ENCODE measurements around the gene VOPP1. TPM values are rescaled to one million over a fixed set of nuclear protein-coding genes. Genes with fewer than 3 reads are reported as not detected.
"Not testable (repeated sequence)": the region's sequence is repeated elsewhere in the genome, so short reads cannot be mapped to it uniquely, and the experiment has no call there.

VOPP1 gene, protein sequence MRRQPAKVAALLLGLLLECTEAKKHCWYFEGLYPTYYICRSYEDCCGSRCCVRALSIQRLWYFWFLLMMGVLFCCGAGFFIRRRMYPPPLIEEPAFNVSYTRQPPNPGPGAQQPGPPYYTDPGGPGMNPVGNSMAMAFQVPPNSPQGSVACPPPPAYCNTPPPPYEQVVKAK
- total RNA-seq = 21.8 TPM
- long read RNA-seq, transcript VOPP1-201 (5 exons, 2,962 nt) = major isoform, 67 of 91 reads
- long read RNA-seq, partial matches to known transcripts = 2 of 91 reads
- long read RNA-seq, other reads (novel, unspliced or antisense) = 22 of 91 reads

DNA sequence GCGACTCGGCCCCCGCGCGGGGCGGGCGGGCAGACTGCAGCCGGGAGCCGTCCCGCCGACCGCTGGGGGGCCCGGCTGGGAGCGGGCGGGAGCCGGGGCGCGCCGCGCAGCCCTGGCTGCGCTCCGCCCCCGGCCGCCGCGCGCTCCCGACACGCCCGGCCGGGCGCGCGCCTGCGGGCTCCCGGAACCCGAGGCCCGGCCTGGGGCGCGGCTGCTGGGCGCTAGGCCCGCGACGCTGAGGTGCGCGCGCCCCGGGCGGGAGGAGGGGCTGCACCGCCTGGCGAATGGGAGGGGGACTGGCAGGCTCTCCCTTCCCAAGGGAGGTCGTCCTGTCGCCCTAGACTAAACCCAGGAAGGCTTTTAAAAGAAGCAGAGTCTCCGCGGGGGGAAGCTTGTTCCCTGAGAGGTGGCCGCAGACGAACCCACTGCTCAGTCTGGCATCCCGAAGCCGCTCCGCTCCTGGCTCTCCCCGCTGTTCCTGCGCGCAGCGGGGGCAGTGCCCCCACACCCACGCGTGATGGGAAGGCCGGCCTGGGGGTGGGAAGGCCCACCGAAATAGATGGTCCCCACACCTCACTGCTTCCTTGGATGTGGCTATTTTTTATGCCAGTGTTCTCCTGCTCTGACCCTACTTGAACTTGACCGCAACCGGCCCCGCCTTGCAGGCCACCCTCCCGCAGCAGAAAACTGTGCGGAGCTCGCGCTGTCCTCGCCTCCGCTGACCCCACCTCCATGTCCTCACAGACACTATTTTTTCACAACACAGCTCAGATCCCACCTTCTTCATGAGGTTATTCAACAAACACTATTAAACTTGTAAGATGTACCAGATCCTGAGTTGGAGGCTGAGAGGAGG is at the start of gene VOPP1:
Gene VOPP1 (minus strand): TSS at position 125 of the 856 bp plus-strand sequence. CDS start 178 bp downstream, outside the sequence.
- peak; percentile 89 for ATAC-seq (ENCODE audit: poor library complexity)
- DNase-seq = peak; percentile 77
- intact Hi-C loops (cut with DNase I) = no loop called here

DNA sequence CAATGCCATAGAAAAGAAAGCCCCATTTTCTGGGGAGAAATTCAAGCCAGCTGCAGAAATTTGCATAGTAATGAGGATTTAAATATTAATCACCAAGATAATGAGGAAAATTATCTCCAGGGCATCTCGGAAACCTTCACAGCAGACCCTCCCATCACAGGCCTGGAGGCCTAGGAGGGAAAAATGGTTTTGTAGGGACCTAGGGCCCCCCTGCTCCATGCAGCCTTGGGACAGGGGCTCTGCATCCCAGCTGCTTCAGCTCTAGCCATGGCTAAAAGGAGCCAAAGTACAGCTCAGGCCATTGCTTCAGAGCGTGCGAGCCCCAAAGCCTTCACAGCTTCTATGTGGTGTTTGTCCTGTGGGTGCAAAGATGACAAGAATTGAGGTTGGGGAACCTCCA is 46.6 kb upstream of the VOPP1 start:
- no peak for ATAC-seq (ENCODE audit: poor library complexity)
- DNase-seq = no peak
- intact Hi-C loops (cut with DNase I) = no loop called here

DNA sequence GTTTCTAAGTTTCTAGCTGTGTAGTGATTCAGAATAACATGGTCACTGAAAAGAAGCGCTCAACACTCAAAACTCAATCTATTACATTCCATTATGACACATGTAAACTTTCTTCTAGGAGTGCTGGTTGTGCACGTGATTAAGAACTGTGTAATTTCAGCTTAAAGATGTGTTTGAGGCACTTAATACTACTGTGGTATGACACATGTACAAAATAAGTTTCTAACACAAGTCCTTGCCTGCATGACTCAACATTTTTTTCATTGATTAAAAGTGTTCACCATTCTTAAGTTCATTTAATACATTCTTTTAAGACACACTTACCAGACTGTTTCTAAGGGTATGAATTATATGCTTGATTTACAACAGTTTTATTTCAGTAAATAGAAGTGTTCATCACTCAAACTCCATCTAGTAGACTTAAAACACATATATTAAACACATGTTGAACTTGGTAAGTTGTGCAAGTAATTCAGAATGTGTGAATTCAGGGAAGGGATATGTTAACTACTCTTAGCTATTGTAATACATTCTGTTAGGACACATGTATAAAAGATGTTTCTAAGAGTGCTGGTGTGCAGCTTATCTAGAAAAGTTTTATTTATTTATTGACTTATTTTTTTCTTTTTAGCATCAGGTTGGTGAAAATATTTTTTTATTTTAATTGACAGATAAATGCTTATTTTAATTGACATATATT is 42.2 kb upstream of the VOPP1 start:
- DNase-seq; intact Hi-C loops (cut with DNase I); ATAC-seq (ENCODE audit: poor library complexity): not testable (repeated sequence)

DNA sequence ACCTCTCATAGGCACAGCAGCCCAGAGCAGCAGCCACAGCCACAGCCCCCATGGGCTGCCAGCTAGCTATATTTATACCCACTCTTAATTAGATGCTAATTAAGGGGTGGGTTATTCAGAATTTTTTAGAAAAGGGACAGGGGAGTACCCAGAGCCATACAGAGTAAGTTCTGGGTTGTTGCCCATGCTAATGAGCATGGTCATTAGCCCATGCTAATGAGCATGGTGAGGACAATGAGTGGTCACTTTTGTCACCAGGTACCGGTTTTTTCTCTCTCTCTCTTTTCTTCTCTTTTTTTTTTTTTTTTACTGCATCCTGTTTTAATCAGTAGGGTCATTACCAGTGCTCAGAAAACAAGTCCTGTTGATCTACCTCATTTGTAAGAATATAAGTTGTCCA is 37.4 kb upstream of the VOPP1 start:
- ATAC-seq (ENCODE audit: poor library complexity); DNase-seq; intact Hi-C loops (cut with DNase I): not testable (repeated sequence)

DNA sequence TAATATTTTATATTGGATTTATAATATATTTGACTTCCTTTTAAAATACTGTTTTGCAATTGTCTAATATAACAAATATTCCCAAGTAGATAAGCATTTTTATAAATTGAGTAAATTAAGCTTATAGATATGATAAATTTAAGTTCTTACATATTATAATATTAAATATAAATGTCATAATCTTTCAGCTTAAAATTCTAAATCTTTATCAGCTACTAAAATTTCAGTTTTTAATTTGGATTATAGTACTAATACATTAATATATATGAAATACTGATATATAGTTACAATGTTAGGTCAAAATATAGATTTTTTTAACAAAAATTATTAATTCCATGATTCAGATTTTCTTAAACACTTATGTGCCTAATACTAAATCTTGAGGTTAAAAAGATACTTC is 33.4 kb upstream of the VOPP1 start:
- DNase-seq; ATAC-seq (ENCODE audit: poor library complexity); intact Hi-C loops (cut with DNase I): not testable (repeated sequence)

DNA sequence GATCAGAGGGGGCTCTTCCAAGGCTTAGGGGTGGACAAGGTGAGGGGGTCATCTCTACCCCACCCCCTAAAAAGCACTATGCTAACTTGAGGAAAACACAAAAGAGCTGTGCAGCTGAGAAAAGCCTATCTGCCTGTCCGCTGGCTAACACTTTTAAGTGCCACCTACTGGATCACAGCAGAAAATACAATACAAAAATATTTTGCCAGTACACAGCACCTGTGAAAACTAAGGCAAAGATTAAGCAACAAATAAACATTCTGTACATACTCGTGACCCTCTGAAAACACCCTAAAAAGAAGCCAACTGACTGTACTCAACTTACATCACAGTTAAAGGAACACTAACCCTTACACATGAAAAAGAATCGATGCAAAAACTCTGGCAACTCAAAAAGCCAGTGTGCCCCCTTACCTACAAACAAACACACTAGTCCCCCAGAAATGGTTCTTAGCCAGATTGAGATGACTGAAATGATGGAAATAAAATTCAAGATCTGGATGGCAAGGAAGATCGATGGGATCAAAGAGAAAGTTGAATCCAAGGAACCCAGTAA is 25.7 kb upstream of the VOPP1 start:
- ATAC-seq (ENCODE audit: poor library complexity) = peak; percentile 64
- intact Hi-C loops (cut with DNase I) = loop anchor here (10.0 kb wide), 1 partner anchor 313 kb away; no protein-coding TSS in a partner anchor
- not testable (repeated sequence) for DNase-seq

DNA sequence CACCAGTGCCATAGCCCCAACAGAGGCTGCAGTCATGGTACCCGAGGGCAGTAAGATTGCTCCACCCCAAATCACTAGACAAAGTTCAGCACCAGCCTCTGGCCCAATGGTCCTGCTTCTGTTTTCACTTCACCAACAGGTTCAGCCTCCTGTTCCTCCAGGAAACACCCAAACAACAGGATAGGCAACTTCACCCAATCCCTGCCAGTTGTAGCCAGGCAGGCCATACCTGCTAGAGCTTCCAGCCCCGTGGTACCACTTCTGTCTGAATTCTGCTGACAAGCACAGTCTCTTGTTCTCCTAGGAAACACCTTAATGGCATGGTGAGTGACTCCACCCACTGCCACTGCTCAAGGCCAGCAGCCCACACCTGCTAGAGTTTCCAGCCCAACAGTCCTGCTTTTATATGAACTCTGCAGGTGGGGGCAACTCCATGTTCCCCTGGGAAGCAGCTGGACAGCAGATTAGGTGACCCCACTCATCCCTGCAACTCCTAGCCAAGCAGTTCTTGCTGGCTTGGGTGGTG is 25.0 kb upstream of the VOPP1 start:
- ATAC-seq (ENCODE audit: poor library complexity); DNase-seq: not testable (repeated sequence)
- intact Hi-C loops (cut with DNase I) = loop anchor here (10.0 kb wide), 1 partner anchor 312 kb away; no protein-coding TSS in a partner anchor

DNA sequence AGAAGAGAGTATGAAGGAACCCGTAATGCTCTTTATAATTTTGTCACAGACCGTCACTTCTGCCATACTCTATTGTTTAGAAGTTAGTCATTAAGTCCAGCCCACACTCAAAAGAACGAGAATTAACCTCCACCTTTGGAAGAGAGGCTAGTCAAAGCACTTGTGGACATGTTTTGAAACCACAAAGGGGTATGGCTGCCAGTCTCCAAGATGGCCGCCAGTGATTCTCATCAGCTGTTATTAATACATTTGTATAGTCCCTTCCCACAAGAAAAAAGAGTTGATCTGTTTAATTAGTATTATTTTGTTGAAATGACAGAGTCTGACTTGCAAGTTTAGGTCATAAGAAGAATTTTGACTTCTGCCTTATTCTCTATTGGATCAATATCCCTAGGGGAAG is 23.2 kb upstream of the VOPP1 start:
- intact Hi-C loops (cut with DNase I) = loop anchor here (10.0 kb wide), 1 partner anchor 311 kb away; no protein-coding TSS in a partner anchor
- ATAC-seq (ENCODE audit: poor library complexity) (no peak), DNase-seq (no peak)

DNA sequence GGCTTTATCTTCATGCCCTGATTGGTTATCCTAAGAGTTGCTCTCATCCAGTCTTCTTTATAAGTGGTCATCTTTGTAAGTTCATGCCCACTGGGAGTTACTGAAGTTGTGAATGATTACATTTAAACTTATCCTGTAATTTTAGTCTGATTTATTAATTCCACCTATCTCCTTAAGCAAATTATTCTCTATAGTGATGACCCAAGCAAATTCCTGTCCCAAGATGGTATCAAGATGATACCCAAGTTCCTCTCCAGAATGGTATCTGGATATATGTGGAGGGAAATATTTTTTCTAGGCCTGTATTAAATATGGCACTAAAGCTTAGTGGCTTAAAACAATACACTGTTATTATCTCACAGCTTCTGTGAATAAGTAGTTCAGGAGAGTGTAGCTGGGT is 22.6 kb upstream of the VOPP1 start:
- DNase-seq (no peak), ATAC-seq (ENCODE audit: poor library complexity) (no peak)
- intact Hi-C loops (cut with DNase I) = loop anchor here (5.0 to 10.0 kb wide), 2 partner anchors 158 to 310 kb away; no protein-coding TSS in a partner anchor

DNA sequence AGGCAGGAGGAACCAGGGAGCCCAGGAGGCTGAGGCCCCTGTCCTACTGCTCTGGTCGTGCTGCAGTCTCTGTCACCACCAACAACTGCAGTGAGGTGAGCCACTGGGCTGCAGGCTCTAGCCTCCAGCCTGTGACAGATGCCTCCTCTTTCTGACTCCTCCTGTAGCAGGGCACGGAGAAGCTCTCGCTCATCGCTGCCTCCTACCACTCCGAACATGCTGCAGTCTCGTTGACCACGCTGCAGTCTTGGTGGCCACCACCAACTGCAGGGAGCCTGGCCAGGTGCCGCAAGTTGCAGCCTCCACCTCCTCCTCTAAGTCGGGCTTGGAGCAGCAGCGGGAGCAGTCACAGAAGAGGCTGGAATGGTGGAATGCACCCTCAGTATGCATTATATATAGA is 22.1 kb upstream of the VOPP1 start:
- no peak for ATAC-seq (ENCODE audit: poor library complexity)
- intact Hi-C loops (cut with DNase I) = loop anchor here (5.0 to 10.0 kb wide), 2 partner anchors 157 to 310 kb away; no protein-coding TSS in a partner anchor
- no peak for DNase-seq

DNA sequence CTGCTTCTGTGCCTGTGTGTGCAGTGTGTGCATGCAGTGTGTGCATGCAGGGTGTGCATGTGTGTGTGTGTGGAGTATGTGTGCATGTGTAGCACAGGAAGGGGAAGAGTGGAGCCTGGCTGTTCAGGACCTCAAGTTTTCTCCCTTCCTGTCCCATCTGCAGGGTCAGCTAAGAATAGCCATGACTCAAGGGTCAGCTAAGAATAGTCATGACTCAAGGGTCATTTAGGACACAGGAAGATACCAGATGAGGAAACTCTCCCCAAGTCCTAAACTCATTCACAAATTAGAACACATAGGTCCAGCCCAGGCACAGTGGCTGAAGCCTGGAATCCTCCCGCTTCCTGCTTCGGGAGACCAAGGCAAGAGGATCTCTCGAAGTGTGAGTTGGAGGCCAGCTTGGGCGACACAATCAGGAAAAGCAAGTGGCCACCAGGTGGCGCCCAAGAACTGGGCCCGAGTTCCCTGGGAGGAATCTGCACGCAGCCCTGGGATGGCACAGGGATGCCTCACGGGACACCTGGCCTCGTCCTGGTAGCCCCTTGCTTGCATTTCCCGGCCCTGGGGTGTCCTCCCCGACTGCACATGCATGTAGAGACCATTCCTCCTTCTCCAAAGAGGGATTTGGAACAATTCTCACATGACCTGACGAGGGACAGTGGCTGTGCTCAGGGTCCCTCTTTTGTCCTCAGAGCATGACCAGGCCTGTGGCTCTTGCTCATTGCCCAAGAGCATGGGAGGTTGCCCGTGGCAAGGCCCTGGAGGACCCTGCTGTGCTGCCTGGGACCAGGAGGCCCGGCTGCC is 21.4 kb upstream of the VOPP1 start:
- peak; percentile 78 for DNase-seq
- ATAC-seq (ENCODE audit: poor library complexity) = peak; percentile 72
- intact Hi-C loops (cut with DNase I) = loop anchor here (5.0 to 10.0 kb wide), 2 partner anchors 156 to 309 kb away; no protein-coding TSS in a partner anchor

DNA sequence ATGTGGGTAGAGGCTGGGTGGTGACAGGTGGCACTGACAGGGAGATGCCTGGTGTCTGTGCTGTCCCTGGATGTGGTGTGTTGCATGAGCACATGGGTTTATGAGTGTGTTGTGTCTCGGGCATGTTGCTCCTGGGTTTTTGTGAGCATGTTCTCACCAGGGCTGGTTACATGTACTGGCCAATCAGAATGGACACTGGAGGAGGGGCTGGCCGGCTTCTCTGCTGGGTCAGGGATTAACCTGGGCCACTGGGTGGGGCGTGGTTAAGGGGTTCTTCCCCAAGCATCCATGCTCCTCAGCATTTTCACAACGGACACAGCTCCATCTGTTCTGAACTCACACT is 20.8 kb upstream of the VOPP1 start:
- no peak for DNase-seq
- no peak for ATAC-seq (ENCODE audit: poor library complexity)
- intact Hi-C loops (cut with DNase I) = loop anchor here (5.0 to 10.0 kb wide), 2 partner anchors 156 to 308 kb away; no protein-coding TSS in a partner anchor

DNA sequence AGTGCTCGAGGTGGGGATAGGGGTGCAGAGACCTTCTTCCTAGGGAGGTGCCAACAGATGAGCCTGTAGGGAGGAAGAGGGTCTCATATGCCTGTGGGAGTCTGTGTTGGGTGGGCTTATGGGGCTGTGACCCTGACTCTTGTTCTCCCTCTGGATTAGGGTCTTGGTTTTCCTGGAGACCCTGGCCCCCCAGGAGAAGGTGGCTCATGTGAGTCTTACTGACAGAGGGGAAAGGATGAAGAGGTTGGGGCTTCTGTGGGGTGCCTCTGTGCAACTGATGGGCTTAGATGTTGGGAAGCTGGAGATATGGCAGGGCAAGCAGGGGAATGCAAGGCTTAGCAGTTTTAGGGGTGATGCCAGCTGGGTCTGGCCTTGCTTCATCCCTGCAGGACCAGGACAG is 20.2 kb upstream of the VOPP1 start:
- DNase-seq (no peak), ATAC-seq (ENCODE audit: poor library complexity) (no peak)
- intact Hi-C loops (cut with DNase I) = loop anchor here (5.0 to 10.0 kb wide), 2 partner anchors 155 to 308 kb away; no protein-coding TSS in a partner anchor

DNA sequence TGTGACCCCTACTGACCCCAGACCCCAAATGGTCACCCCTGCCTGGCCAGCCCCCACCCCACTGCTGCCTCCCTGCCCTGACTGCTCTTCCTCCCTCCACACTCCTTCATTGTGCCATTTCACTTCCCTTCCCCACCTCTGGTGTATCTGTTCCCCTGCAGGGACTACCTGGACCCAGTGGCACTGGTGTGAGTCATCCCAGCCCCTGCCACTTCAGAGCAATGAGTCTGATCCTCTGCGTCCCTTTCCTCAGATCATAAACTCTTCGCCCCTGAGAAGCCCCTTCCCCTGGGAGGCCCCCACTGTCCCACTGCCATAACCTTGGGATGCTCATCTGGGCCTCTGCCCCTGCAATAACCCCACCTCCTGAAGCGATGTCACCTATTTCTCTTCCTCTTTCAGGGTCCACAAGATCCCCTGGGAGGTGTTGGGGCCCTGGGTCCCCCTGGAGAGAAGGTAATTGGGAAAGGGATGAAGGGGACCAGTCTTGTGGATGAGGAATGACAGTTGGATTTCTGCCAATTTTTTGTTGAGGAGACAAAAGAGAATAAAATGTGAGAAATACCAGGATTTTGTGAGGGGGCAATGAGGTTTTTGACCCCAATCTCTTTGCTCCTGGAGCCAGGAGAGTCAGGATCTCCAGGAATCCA is 19.1 kb upstream of the VOPP1 start:
- intact Hi-C loops (cut with DNase I) = loop anchor here (5.0 to 10.0 kb wide), 2 partner anchors 154 to 307 kb away; no protein-coding TSS in a partner anchor
- no peak for DNase-seq

DNA sequence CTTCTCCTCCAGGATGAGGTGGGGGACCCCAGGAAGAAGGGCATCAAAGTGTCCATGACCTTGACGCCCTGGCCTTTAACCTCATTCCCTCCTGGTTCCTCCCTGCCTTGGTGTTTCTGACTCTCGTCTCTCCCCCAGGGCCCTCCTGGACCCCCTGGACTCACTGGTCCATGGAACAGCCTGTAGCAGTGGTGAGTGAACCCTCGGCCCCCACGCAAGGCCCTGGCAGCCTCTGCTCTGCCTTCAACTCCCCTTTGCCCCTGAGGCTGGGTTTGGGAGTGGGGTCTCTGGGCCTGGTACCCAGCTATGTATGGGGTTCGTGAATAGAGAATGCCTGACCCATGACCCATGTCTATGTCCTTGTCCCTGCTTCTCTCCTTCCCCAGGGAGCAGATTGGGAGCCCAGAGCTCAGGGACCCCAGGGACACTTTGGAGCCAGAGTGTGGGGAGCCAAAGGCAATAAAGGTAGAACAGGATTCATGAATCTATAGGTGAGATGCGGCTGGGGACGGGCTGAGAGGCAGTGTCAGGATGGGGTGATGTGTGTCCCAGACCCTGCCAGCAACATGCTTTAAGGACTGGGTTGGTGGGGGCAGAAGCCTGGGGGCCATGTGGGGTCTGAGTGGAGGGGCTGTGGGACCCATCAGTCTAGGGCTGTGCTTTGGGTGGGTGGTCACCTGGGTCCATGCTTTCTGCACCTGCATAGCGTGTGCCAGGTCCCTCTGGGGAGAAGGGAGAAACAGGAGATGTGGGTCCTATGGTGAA is 18.4 kb upstream of the VOPP1 start:
- DNase-seq (no peak), ATAC-seq (ENCODE audit: poor library complexity) (no peak)
- intact Hi-C loops (cut with DNase I) = loop anchor here (5.0 to 10.0 kb wide), 2 partner anchors 153 to 306 kb away; no protein-coding TSS in a partner anchor

More for the DNA sequence above, 19.1 kb upstream of the VOPP1 start:
- no peak for ATAC-seq (ENCODE audit: poor library complexity)

DNA sequence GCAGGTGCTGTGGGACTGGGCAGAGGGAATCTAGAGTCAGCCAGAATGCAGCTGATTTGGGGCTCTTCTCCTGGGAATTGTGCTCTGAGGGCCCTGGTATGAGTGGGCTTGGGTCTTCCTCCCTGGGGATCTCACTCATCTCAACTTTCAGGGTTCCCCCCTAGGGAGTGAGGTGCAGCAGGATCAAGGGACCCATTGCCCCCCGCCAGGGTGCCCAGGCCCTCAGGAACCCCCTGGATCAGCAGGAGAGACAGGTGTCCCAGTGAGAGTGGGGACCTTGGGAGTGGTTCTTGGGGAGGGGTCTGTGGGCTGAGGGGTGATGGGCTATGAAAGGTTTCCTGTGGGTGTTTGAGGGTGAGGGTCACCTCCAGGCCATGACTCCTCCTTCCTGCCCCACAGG is 17.6 kb upstream of the VOPP1 start:
- ATAC-seq (ENCODE audit: poor library complexity) (no peak), DNase-seq (no peak)
- intact Hi-C loops (cut with DNase I) = loop anchor here (5.0 to 10.0 kb wide), 2 partner anchors 153 to 305 kb away; no protein-coding TSS in a partner anchor
